PC-9 (cell line): Measurements from ENCODE around the gene LDLRAD3.

Experiments
- CTCF ChIP-seq: fragments of 200-600 bp; sonication (generic); conservative IDR thresholded peaks from 2 replicates; pipeline ENCODE4 v1.6.1; 2017; ENCODE audit warnings: mixed run types, antibody characterized with exemption, mild to moderate bottlenecking, moderate library complexity
- EZH2 ChIP-seq: fragments of 200-600 bp; sonication (generic); IDR thresholded peaks from 2 replicates; pipeline ENCODE4 v1.8.0; 2017; ENCODE audit warnings: antibody characterized with exemption, low read depth

GRCh38 chr11:36167729-36168128, 223.9 kb downstream of the LDLRAD3 start:
- no peak for TF ChIP-seq CTCF
- no peak for TF ChIP-seq EZH2
